Stimulated activated CD4-positive, alpha-beta T cell treated with anti-CD3 and anti-CD28 coated beads, Interleukin-15, amount 100 ng/mL, for 1 hour (primary cell): ENCODE measurements around the gene PEAK1.

ENCODE experiments used
- DNase-seq, 2 donors: peaks; one replicate each; pipeline ENCODE4 v3.0.0-alpha.2; 2020; ENCODE audit warnings: low read depth in 1 of 2, low spot score in 1 of 2

The PEAK1 gene

GRCh38 chr15:77066971-77067690 lies 352.8 kb downstream of the PEAK1 start:
- no peak for DNase-seq

- DNase-seq, result no peak
Measured at GRCh38 chr15:77064539-77065308, 355.2 kb downstream of the PEAK1 start.

GRCh38 chr15:77064063-77064462 lies 355.8 kb downstream of the PEAK1 start:
- DNase-seq, result no peak

GRCh38 chr15:77063249-77063648 lies 356.7 kb downstream of the PEAK1 start:
- no peak for DNase-seq

GRCh38 chr15:77060546-77060945 lies 359.4 kb downstream of the PEAK1 start:
- no peak for DNase-seq

- DNase-seq, result no peak
Measured at GRCh38 chr15:77059786-77060361, 360.0 kb downstream of the PEAK1 start.

GRCh38 chr15:77058468-77058867 lies 361.4 kb downstream of the PEAK1 start:
- DNase-seq, result no peak

- no peak for DNase-seq
Measured at GRCh38 chr15:77057685-77058084, 362.2 kb downstream of the PEAK1 start.

- DNase-seq, result no peak
Measured at GRCh38 chr15:77057072-77057471, 362.8 kb downstream of the PEAK1 start.

GRCh38 chr15:77053709-77054108 lies 366.2 kb downstream of the PEAK1 start:
- DNase-seq, result no peak

- DNase-seq, result no peak
Measured at GRCh38 chr15:77052556-77052955, 367.3 kb downstream of the PEAK1 start.
